ENCODE data around the gene BYSL.
"Not testable (repeated sequence)": the region's sequence is repeated elsewhere in the genome, so short reads cannot be mapped to it uniquely, and the experiment has no call there.

Gene BYSL

DNA sequence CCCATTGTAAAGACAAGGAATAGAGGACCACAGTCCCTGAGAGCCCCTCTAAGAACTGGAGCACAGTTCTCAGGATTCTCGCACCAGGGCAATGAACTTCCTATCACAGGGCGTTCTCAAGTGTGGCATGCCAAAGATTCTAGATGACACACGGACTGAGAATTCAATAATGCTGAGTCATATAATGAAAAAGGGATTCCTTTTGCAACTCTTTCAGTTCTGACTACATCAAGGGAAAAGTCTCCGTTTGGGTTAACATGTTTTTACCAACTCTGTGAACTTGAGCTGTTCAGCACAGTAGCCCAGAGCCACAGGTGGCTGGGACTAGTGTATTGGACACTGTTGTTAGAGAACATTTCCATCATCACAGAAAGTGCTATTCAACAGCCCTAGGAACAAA lies 3.8 kb upstream of the BYSL start:
- DNase-seq, result no peak

DNA sequence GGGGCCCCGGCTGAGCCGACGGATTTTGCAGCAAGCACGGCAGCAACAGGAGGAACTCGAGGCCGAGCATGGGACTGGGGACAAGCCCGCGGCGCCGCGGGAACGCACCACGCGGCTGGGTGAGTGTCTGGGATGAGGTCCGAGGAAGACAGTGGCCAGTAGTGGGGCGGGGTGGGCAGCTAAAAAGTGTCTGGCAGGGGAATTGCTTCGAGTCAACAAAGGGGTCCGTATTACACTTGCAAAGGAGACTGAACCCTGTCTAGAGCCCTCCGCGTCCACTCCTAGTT lies 356 bp downstream of the BYSL start:
- DNase-seq, result no peak

DNA sequence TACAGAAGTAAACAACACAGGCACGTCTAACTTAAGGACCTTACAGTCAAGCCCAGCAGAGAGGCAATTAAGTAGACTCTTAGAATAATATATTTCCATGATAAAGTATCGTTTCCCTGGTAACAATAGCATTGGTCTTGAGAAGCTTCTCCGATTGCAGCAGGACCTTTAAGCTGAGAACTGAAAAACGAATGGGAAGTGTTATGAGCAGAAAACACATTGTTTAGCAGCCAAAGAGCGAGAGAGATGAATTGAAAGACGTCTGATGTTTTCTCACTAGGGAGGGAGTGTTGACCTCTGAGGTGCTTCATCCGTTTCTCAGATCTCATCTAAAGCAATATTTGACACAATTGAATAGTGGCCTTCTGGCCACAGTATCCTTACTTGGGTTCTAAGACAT lies 855 bp downstream of the BYSL start:
- DNase-seq, result no peak

DNA sequence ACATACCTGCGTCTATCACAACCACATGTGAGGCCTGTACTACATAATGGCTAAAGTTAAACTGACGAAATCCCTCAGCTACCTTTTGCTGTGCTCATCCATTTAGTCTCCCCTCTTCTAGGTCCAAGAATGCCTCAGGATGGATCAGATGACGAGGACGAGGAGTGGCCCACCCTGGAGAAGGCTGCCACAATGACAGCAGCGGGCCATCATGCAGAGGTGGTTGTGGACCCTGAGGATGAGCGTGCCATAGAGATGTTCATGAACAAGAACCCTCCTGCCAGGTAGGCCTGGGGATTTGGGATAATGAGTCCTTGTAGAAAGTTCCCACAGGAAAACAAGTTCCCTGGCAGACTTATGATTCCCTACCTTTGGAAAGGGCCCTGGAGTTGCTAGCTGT lies 6.0 kb downstream of the BYSL start:
- no peak for DNase-seq

GRCh38 chr6:41929924-41930323 lies 8.6 kb downstream of the BYSL start:
- no peak for DNase-seq

DNA sequence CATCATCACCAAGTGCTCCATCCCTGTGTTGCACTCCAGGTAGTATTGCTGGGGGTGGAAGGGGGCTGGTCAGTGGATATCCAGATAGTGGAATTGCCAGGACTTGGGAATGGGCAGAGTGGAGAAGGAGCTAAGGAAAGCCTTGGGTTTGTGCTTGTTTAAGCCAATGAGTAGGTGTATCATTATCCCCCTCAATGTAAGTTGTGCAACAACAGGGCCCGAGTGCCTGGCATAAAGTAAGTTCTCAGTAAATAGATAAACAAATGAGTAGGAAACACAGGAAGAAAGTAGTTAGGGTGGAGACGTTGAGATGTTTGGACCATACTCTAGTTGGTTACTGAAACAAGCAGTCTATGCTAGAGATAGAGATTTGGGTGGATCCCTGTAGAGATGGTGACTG lies 10.5 kb downstream of the BYSL start:
- DNase-seq, result no peak

DNA sequence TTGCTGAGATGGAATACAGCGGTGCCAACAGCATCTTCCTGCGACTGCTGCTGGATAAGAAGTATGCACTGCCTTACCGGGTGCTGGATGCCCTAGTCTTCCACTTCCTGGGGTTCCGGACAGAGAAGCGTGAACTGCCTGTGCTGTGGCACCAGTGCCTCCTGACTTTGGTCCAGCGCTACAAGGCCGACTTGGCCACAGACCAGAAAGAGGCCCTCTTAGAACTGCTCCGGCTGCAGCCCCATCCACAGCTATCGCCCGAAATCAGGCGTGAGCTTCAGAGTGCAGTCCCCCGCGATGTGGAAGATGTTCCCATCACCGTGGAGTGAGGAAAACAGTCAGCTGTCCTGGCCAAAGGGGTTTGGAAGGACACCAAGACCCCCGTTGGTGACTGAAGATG lies 11.1 kb downstream of the BYSL start:
- no peak for DNase-seq

- no peak for DNase-seq
Measured at GRCh38 chr6:41934278-41935192, 13.2 kb downstream of the BYSL start.

DNA sequence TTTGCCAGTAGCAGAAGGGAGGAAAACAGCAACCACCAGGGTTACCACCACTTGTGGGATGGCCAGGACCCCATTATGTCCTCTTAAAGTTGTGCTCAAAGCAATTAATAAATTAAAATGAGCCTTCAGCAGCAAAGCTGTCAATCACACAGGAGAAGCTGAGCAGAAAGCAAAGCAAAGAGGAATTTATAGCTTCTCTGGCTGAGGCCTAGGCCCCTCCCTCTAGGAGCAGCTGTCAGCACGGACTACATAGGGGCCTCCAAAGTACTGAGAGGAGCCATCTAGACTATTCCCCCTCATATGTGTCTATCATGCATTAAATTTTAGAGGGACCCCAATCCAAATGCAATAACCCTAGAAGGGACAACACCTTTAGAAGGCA lies 13.9 kb downstream of the BYSL start:
- DNase-seq, result no peak

DNA sequence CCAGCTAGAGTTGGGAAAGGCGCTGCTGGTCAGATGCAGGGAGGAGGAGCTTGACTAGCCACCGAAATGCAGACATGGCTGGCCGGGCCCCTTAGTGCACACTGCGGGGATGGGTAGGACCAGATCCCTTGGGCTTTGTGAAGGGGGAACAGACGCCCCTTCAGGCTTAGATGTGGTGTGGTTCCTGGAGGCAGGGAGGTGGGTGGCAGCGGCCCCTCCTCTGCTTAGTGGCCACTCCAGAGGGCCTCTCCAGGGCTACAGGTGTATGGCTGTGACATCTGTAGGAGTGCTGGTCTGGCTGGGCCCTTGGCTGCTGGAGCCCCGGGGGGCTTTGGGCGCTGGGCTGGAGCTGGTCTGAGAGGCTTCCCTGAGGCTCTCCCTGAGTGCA lies 14.4 kb downstream of the BYSL start:
- no peak for DNase-seq

DNA sequence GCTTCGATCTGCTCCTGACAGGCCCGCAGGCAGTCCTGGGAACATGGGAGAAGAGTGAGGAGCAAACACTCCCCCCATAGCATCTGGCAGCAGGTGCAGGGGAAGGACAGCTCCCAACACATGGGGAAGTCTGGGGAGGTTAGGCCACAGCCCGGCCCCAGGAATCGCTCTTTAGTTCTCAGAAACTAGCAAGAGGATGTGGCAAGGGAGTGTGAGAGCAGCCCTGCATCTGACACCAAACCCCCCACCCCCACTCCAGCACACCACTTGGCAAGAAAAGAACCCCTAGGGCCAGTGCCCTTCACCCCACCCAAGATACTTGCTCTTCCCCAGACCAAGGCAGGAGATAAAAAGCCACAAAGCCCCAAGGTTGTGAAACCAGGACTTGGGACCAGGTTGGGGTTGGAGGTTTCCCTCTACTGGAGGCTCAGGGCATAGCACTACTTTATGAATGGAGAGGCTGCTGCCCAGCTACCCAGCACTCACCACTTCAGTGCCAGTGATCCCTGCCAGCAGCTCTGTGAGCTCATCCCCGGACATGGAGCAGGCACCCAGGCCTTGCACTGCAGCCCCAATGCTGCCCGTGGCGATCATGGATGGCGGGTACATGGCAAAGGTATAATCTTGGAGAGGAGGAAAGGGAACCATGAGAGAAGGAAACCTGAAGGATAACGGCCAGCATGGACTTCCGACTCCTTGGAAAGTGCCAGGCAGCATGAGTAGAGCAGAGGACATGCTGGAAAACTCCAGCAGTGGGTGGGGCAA lies 15.0 kb downstream of the BYSL start:
- no peak for DNase-seq

GRCh38 chr6:41937472-41937860 lies 16.2 kb downstream of the BYSL start:
- DNase-seq, result no peak

DNA sequence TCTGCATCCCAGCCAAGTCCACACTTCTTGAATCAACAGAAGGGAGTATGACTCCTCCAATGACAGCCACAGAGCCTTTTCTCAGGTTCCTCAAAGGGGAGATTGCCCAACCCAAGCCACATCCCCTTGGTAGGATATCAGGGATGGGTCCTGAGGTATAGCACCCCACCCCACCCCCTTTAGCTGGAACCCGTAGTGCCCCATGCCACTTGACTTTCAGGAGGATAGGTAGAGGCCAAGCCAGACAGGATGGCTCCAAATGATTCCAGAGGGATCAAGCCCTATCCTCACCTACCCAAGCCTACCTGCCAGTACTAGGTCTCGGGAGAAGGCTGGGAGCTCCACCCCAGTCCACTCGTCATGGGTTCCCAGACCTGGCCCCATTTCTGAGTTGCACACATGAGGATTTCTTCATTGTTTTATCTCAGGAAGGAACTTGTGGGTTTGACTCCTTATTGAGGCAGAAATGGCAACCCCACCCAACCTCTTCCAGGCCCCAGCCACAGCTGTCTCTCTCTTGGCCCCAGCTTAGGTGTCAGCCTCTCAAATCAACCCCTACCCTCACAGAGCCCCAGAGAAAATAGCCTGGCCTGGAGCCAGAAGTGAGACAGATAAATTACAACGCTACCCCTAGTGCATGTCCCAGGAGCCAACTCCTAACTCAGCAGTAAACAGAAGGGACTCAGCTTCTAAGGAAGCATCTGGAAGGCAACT lies 16.7 kb downstream of the BYSL start:
- DNase-seq, result no peak

GRCh38 chr6:41938590-41939175 lies 17.4 kb downstream of the BYSL start:
- DNase-seq, result no peak

- no peak for DNase-seq
Measured at GRCh38 chr6:41939176-41939847, 18.0 kb downstream of the BYSL start.

GRCh38 chr6:41939848-41940758 lies 18.8 kb downstream of the BYSL start:
- no peak for DNase-seq

GRCh38 chr6:41940759-41941279 lies 19.5 kb downstream of the BYSL start:
- no peak for DNase-seq

- DNase-seq, result peak; percentile 48
Measured at GRCh38 chr6:41941280-41942066, 20.2 kb downstream of the BYSL start, which contains the start of gene CCND3. Gene CCND3, minus strand, starts transcription at chr6:41941808. Its CDS starts 159 bp downstream, at chr6:41941649.

DNA sequence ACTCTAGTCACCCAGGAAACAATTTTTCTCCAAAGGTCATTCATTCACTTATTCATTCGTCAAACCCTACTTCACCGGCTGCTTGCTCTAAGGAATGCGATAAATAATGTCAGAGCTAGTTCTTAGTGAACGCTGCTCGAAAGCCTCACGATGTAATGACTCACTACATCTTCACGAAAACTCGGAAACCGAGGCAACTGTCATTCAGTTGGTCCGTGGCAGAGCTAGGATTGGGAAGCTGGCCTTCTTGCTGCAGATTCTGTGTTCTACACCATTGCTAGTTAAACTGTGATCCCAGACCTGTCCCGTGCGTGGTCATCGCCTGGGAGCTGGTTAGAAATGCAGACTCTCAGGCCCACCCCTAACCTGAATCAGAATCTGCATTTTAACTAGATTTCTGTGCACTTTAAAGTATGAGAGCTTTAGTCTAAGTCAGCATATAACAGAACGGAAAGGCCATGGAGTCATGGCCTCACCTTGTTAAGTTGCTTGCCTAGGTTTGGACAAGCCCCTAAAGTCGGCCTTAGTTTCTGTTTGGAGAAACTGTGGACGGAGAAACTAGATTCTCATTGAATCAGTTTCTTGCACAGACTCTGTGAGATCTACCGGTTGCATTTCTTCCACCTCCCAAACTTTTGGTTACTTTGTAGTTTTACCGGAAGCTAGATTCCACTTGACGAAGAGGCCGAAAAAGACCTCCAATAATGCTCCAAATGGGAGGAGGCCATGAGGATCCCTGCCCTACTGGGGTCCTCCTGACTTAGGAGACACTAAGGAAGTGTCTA lies 21.0 kb downstream of the BYSL start:
- DNase-seq, result no peak

- DNase-seq, result not testable (repeated sequence)
Measured at GRCh38 chr6:41942882-41943281, 21.6 kb downstream of the BYSL start.
